ENCODE measurements around the gene MOBP.
"Not testable (repeated sequence)": the region's sequence is repeated elsewhere in the genome, so short reads cannot be mapped to it uniquely, and the experiment has no call there.

The MOBP gene, protein sequence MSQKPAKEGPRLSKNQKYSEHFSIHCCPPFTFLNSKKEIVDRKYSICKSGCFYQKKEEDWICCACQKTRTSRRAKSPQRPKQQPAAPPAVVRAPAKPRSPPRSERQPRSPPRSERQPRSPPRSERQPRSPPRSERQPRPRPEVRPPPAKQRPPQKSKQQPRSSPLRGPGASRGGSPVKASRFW

DNA sequence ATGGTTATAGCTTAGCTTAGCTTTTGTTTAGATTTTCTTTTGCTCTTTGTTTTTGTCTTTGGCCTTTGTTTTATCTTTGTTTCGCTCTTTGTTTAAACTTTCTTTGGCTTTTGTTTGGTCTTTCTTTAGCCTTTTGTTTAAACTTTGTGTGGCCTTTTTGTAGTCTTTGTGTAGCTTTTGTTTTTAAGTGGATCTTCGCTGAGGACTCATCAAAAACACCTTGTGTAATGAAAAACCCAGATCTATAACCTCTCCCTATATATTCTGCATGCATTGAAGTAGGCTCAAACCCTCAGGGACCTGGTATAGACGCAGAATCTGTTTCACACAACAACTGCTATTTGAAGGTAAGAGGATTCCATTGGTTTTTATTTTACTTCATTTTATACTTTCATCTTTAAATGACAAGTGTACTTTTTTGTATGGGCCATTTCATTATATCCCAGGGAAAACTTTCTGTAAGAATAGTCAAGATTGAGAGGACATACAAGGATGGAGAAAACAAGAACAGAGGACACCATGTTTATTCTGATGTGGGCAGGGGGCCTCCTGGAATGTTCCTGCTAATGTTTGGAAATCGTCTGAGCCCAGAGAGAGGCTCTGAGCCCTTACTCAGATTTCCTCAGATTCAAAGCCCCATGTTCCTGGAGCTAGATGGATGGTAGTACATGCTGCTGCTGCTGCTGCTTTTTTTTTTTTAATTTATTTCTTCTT lies at the start of gene MOBP:
TSS of gene MOBP (plus strand) at position 287 of the 714 bp plus-strand sequence. CDS start 34,390 bp downstream, outside the sequence.
- no peak for DNase-seq

DNA sequence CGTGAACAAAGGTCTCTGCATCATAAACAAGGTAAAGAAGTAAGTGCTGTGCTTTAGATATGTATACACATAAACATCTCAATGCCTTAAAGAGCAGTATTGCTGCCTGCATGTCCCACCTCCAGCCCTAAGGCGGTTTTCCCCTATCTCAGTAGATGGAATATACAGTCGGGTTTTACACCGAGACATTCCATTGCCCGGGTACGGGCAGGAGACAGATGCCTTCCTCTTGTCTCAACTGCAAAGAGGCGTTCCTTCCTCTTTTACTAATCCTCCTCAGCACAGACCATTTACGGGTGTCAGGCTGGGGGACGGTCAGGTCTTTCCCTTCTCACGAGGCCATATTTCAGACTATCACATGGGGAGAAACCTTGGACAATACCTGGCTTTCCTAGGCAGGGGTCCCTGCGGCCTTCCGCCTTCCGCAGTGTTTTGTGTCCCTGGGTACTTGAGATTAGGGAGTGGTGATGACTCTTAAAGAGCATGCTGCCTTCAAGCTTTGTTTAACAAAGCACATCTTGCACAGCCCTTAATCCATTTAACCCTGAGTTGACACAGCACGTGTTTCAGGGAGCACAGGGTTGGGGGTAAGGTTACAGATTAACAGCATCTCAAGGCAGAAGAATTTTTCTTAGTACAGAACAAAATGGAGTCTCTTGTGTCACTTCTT lies 48.8 kb upstream of the MOBP start:
- not testable (repeated sequence) for DNase-seq

DNA sequence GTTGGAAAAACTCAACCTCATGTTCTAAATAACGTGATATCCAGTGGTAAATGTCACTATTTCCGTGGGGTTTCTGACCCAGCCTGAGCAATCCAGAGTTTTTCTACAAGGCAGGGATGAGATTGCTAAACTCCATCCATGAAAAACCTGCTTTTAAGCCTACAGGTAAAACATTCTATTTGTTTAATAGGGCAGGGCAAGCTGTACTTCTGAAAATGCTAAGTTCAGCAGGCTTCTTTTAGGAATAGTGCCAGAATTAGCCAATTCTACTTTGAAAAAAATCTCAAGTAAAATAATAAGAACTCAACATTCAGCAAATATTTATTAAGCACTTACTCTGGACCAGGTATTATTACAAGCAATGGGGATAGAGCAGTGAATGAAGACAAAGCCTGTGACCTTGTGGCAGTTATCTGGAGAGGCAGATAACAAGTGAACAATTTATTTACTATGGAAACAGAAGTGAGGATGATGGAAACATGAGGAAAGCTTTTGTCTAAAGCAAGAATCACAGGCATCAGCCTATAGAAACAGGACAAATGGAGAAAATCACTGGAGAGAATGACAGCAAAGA lies 47.7 kb upstream of the MOBP start:
- DNase-seq: no peak

DNA sequence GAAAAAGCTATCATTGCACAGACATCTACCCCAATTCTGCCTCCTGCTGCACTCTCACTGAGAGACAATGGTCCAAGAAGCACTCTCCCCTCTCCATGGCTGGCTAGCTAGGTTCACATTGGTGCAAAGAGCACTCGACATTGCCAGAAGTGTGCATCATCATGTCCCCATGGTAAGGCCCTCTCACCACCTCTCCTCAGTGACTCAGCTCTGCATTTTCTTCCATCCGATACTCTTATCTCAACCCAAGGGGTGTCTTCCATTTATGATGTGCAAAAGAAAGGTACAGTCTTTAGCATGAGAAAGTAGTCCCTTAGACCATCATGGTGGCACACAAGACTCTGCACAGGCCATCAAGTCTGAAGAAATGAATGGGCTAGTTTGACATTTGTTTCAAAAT lies 46.9 kb upstream of the MOBP start:
- no peak for DNase-seq

DNA sequence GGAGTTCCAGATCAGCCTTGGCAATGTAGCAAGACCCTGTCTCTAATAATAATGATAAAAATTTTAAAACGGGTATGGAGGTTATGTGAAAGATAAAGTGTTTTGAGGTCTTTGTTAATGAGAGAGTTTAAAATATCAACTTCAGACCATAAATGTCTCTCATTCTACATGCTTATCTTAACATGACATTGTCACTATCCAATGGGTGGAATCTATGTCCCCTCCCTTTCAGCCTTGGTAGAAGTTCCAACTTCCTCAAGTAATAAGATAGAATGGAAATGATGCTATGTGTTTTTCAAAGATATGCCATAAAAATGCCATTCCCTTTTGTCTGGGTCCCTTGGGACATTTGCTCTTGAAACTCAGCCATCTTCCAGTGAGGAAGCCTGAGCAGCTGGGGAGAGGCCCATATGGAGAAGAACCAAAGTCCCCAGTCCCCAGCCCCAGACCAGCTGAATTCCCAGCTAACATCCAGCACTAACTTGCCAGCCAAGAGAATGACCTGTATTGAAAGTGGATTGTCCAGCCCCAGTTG lies 44.0 kb upstream of the MOBP start:
- no peak for DNase-seq

DNA sequence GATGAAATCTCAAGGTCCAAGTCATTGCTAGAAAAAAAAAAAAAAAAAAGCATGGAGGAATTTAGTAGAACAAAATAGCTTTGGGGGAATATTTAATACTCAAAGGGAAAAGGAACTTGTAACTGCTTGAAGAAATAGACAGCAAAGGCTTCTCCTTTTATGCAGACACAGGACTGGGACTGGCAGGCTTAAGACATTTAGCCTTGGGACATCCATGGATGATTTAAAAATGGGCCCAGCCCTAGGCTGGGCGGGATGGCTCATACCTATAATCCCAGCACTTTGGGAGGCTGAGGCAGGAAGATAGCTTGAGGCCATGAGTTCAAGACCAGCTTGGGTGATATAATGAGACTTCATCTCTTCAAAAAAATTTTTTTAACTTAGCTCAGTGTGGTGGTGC lies 41.2 kb upstream of the MOBP start:
- DNase-seq: no peak

DNA sequence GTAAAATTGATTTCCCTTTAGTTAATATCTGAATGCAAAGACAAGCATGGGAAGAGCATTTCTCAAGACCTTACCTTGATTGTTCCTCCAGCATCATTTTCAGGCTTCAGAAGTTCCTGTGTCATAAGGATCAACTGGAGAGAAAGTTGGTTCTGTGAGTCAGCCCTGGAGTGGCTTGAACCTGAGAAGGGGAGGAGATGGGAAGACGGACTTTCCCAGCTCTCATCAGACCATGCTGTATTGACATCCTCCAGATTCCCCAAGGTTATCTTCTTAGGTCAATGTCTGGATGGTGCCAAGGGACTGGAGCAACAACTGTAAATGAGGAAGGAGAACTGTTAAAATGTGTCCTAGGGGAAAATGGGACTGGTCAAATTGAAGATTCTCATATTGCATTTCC lies 40.0 kb upstream of the MOBP start:
- DNase-seq: no peak

DNA sequence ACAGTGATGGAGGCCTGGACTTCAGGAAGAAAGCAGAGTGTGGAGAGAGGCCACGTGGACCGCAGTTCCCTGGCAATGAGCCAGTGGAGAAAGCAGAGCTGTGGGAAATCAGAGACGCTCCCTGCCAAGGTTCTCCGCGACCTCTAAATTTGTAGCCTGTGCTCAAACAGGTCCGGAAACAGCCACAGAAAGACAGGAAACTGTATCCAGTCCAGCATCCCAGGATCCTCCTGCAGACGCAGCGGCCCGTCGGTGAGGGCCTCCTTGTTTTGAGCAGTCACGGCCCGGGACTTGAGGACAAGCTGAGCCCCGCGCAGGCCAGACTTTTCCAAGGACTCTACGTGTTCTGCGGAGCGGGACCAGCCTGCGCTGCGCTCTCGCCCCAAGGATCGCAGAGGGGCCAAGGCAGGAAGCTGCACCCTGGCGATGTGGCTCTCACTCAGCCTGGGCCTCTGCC lies 38.7 kb upstream of the MOBP start:
- no peak for DNase-seq

DNA sequence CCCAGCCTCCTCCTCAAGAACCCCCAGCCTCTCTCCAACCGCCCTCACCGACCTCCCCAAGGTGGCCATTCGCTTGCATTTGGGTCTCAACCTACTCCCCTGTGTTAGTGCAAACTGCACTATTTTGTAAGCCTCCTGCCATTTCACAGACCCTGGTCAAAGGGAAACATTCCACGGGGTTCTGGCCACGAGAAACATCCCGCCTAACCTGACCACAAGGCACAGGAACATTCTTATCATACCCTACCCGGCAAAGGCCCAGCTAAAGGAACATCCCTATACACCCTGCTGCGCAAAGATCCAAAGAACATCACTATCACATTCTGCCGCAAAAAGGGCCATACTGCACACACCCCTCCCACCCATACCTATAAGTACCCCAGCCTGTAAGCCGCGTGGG lies 38.0 kb upstream of the MOBP start:
- no peak for DNase-seq

DNA sequence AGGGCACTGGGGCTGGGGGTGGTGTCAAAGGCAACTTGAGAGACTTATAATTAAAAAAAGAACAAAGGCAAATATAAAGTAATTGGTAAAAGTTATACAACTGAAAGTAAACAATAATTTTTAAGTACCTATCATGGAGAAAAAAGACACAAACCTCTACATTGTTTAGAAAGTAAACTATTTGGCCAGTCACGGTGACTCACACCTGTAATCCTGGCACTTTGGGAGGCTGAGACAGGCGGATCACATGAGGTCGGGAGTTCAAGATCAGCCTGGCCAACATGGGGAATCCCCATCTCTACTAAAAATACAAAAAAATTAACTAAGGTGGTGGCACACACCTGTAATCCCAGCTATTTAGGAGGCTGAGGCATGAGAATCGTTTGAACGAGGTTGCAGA lies 35.1 kb upstream of the MOBP start:
- no peak for DNase-seq

DNA sequence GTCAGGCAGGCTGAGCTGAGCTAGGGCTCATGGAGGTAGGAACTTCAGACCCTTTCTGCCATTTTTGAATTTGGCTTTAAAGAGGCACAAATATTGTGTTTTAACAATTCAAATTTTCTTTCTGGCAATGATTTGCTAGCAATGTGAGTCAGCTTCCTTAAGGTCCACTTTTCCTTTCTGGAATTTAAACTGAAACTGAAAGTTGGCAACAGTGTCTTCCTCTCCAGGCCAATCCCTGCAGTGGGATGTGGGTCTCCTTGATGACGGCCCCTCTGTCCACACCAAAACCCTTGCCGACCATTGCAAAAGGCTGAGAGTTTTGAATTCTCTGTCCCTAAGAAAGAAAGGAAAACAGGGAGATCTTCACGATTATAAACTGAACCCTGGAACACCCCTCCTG lies 33.8 kb upstream of the MOBP start:
- DNase-seq: no peak

DNA sequence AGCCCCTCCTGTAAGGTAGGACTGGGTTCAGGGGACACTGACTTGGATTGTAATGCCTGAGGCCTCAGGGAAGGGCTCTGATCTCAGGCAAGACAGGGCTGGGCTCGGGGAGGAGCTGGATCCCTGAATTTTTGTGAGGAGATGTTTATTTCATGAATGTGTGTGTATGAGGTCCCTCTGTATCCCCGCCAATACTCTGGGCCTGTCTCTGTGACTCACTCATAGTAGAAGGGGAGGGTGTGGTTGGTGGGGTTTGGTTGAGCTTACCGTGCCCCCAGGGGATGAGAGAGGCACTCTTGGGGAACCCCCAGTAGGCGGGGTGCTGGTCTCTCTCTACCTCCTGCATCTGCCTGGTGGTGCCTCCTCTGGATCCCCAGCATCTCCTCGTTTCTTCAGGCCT lies 32.9 kb upstream of the MOBP start:
- no peak for DNase-seq

DNA sequence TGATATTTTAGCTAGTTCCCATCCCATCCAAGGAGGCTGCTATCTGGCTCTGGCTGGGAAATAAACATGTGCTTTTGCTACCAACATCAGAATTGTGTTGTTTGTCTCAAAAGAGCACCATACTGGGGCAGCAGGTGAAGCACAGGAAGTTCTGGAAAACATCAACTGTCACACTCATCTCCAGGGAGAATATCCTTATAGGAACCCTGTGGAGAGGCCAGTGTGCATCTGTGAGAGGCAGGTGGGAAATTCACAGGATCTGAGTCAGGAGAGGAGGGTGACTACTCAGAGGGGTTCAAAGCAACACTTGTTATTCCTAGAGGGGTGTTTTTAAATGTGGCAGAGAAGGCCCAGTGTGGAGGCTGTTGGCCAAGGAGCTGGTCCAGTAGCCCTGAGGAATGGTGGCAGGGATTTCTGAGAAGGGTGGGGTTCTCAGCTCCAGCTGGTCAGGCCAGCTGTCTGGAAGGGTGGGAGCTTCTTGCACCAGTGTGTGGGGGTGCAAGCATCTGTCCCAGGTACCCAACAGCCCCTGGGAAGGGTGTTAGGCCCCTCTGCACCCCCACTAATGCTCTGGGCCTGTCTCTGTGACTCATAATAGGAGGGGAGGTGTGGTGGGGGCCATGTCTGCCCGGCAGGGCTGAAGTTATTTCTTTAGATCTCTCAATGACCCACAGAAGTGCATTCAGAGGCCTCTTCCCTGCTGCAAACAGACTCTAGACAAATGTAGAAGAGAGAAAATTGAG lies 32.3 kb upstream of the MOBP start:
- DNase-seq: no peak

DNA sequence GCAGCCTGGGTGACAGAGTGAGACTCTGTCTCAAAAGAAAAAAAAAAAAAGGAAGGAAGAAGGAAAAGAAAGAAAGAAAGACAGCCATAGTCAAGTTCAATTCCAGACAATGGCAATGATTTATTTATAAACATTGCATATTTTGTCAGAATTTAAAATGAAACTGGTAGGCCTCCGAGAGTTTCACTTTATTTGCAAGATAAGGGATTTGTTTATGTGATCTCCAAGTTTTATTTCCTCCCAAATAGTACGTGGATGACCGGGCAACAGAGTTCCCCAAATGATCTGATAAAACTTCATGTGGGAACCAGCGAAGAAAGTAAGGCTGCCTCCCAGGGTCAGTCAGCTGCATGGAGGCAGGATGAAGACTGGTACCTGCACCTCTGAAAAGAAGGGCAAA lies 28.6 kb upstream of the MOBP start:
- DNase-seq: no peak

DNA sequence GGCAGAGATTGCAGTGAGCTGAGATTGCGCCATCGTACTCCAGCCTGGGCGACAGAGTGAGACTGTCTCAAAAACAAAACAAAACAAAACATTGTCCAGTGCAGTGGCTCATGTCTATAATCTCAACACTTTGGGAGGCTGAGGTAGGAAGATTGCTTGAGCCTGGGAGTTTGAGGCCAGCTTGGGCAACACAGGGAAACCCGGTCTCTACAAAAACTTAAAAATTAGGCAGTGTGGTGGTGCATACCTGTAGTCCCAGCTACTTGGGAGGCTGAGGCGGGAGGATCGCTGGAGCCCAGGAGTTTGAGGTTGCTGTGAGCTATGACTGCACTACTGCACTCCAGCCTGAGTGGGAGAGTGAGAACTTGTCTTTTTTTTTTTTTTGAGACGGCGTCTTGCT lies 27.2 kb upstream of the MOBP start:
- no peak for DNase-seq

DNA sequence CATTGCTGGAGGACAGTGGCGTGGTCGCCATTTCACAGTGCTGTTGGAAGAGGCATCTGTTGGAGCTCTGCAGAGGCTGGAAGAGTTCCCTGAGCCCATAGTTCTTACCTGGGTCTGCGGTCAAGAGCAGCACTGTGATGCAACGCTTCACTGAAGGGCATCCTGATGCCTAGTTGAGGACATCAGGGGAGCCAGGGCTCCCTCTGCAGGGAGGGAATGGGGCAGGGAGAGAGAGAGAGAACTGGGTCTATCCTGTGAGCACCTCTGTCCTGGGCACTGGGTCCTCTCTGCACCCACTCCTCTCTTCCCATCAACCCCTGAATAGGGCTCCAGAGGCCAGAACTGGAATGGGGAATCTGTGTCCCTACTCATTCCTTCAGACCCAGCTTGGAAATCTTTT lies 23.9 kb upstream of the MOBP start:
- DNase-seq: no peak

DNA sequence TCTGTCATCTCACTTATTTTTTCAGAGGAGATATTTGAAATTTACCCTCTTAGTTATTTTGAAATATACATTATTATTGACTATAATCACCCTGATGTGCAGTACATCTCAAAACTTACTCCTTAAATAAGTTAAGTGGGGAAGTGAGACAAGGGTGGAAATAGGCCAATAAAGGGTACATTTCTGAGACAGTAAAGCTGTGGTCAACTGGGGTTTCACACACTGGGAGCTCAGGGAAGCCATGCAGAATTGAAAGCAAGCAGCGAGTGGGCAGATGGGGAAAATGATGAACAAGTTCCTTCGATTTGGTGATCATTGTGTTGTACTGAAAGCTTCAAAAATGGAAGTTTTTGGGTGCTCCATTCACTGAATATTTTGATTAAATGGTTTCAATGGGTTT lies 21.6 kb upstream of the MOBP start:
- no peak for DNase-seq

DNA sequence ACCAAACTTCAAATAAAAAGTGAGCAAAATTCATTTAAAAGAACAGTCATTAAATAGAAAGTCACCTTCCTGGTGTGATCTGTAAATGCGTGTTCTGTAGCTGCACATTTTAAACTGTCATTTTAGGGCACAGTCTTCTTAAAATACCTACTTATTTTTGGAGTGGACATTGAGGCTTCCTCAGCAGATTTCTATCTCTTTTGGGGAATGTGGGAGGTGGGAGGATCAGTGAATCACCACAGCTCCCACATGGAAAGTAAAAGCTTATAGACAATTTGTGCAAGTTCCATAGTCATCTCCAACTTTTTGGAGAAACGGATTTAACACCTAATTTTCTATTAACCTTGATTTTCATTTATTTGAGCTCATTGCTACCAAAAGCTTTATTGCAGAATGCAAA lies 21.0 kb upstream of the MOBP start:
- no peak for DNase-seq

DNA sequence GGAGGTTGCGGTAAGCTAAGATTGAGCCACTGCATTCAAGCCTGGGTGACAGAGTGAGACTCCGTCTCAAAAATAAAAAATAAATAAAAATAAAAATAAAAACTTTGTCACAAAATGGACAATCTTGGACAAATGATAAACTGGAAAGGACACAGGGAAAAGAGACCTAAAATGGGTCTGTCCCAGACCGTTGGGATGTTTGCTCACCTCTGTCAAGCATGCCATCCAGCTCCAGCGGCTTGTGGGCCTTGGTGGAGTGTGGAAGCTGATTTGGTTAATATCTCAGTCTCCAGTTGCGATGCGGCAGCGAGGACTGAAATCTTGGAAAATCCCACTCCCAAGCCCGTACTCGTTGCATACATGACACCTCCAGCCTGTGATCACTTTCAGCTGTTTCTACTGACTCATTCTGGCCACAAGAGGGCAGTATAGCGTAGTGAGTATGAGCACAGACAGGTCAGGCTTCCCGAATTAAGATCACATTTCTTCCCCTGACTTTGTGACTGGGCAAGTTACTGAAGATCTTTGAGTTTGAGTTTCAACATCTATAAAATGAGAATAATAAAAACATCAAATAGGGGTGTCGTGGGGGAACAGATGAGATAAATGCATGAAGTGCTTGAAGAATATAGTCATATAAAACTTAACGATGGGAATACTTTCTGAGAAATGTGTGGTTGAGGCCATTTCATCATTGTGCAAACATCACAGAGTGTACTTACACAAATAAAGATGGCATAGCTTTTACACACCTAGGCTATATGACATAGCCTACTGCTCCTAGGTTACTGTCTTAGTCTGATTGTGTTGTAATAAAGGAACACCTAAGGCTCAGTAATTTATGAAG lies 19.6 kb upstream of the MOBP start:
- peak; percentile 74 for DNase-seq

DNA sequence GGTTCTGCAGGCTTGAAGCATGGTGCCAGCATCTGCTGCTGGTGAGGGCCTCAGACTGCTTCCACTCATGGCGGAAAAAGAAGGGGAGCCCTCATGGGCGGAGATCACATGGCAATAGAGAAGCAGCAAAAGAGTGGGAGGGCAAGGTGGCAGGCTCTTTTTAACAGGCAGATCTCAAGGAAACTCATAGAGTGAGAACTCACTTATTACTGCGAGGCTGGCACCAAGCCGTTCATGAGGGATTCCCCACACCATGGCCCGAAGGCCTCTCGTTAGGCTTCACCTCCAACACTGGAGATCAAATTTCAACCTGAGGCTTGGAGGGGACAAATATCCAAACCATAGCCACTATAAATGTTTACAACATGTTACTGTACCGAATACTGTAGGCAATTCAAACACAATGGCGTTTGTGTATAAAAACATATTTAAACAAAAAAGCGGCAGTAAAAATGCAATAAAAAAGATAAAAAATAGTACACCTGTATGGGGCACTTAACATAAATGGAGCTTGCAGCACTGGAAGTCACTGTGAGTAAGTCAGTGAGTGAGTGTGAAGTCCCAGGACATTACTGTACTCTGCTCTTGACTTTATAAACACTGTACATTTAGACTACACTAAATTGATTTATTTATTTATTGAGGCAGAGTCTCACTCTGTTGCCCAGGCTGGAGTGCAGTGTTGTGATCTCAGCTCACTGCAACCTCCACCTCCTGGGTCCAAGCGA lies 18.8 kb upstream of the MOBP start:
- DNase-seq: no peak

DNA sequence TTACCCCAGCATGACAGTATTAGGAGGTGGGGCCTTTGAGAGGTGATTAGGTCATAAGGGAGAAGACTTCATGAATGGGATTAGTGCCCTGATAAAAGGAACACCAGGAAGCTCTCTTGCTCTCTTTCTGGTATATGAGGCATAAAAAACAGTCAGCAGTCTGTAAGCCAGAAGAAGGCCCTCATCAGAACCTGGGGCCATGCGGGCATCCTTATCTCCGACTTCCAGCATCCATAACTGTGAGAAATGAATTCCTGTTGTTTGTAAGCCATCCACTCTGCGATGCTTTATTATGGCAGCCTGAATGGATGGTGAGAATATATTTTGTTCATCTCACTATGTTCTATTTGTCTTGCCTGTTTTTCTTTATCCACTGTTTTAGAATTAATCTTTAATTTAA lies 17.7 kb upstream of the MOBP start:
- DNase-seq: no peak
